ENCODE measurements around the gene MID1. TPM values are rescaled to one million over a fixed set of nuclear protein-coding genes. Genes with fewer than 3 reads are reported as not detected.
A peak's percentile ranks its signal among the peaks of the same experiment; 100 is the strongest.

Gene MID1
- total RNA-seq, 3 donors from 2014 or later = 6.9 to 18.9 (median 10.8) TPM

- TF ChIP-seq CTCF (IDR thresholded peaks at IDR 0.05) (no peak), POLR2AphosphoS5 (IDR thresholded peaks at IDR 0.05) (no peak), POLR2A (IDR thresholded peaks at IDR 0.05) (no peak)
- no peak for DNase-seq (ENCODE audit: low spot score in 2 of 2)
- H3K9me3 ChIP-seq = no peaks in the 10 kb centered on the region
- intact Hi-C loops (cut with DNase I; ENCODE audit: low total_unique reads) = no loop called here
- peaks cover 0 to 3% of the 10 kb centered on the region in 2 donors for H3K27me3 ChIP-seq
- H3K27ac ChIP-seq = peak overlapping the region in 1 of 2 donors; percentile 36
- no peaks in the 10 kb centered on the region for H3K4me1 ChIP-seq
- H3K36me3 ChIP-seq = no peaks in the 10 kb centered on the region
- H3K4me3 ChIP-seq = no peak overlapping the region
Observed at GRCh38 chrX:10512258-10512657, 108.1 kb downstream of the MID1 start.

GRCh38 chrX:10509397-10509796 is 111.0 kb downstream of the MID1 start:
- intact Hi-C loops (cut with DNase I; ENCODE audit: low total_unique reads) = no loop called here
- Histone ChIP-seq H3K36me3 (no peaks in the 10 kb centered on the region), H3K9me3 (no peaks in the 10 kb centered on the region), H3K4me3 (no peak overlapping the region), H3K27me3 (peaks cover 0 to 3% of the 10 kb centered on the region in 2 donors), H3K27ac (no peak overlapping the region), H3K4me1 (no peaks in the 10 kb centered on the region)
- no peak for DNase-seq (ENCODE audit: low spot score in 2 of 2)
- no peak for TF ChIP-seq POLR2AphosphoS5 (IDR thresholded peaks at IDR 0.05)
- TF ChIP-seq CTCF (IDR thresholded peaks at IDR 0.05) = no peak
- TF ChIP-seq POLR2A (IDR thresholded peaks at IDR 0.05) = no peak

- no peak for DNase-seq (ENCODE audit: low spot score in 2 of 2)
- Histone ChIP-seq H3K27me3 (peaks cover 0 to 3% of the 10 kb centered on the region in 2 donors), H3K27ac (no peak overlapping the region), H3K4me1 (no peaks in the 10 kb centered on the region), H3K4me3 (no peak overlapping the region), H3K36me3 (no peaks in the 10 kb centered on the region), H3K9me3 (no peaks in the 10 kb centered on the region)
- no peak for TF ChIP-seq POLR2A (IDR thresholded peaks at IDR 0.05)
- TF ChIP-seq CTCF (IDR thresholded peaks at IDR 0.05) = no peak
- no peak for TF ChIP-seq POLR2AphosphoS5 (IDR thresholded peaks at IDR 0.05)
- intact Hi-C loops (cut with DNase I; ENCODE audit: low total_unique reads) = no loop called here
Observed at GRCh38 chrX:10508891-10509290, 111.5 kb downstream of the MID1 start.

- peak overlapping the region; percentile 16 to 36 for H3K27ac ChIP-seq
- intact Hi-C loops (cut with DNase I; ENCODE audit: low total_unique reads) = no loop called here
Observed at GRCh38 chrX:10507876-10508275, 112.5 kb downstream of the MID1 start.

GRCh38 chrX:10507181-10507580 is 113.2 kb downstream of the MID1 start:
- Histone ChIP-seq H3K36me3 (no peaks in the 10 kb centered on the region), H3K4me1 (no peaks in the 10 kb centered on the region), H3K4me3 (no peak overlapping the region), H3K27ac (peak overlapping the region in 1 of 2 donors; percentile 36), H3K27me3 (peaks cover 0 to 3% of the 10 kb centered on the region in 2 donors), H3K9me3 (no peaks in the 10 kb centered on the region)
- TF ChIP-seq POLR2AphosphoS5 (IDR thresholded peaks at IDR 0.05) (no peak), POLR2A (IDR thresholded peaks at IDR 0.05) (no peak), CTCF (IDR thresholded peaks at IDR 0.05) (no peak)
- intact Hi-C loops (cut with DNase I; ENCODE audit: low total_unique reads) = no loop called here
- DNase-seq (ENCODE audit: low spot score in 2 of 2) = peak in 1 of 2 donors; percentile 63

More at GRCh38 chrX:10507876-10508275, 112.5 kb downstream of the MID1 start:
- Histone ChIP-seq H3K9me3 (no peaks in the 10 kb centered on the region), H3K4me3 (no peak overlapping the region), H3K4me1 (no peaks in the 10 kb centered on the region), H3K27me3 (peaks cover 0 to 3% of the 10 kb centered on the region in 2 donors), H3K36me3 (no peaks in the 10 kb centered on the region)
- no peak for DNase-seq (ENCODE audit: low spot score in 2 of 2)
- TF ChIP-seq CTCF (IDR thresholded peaks at IDR 0.05) = no peak
- no peak for TF ChIP-seq POLR2A (IDR thresholded peaks at IDR 0.05)
- no peak for TF ChIP-seq POLR2AphosphoS5 (IDR thresholded peaks at IDR 0.05)

All from breast epithelium (tissue), 4 donors.